Measurements from ENCODE around the gene AVPR2.

DNA sequence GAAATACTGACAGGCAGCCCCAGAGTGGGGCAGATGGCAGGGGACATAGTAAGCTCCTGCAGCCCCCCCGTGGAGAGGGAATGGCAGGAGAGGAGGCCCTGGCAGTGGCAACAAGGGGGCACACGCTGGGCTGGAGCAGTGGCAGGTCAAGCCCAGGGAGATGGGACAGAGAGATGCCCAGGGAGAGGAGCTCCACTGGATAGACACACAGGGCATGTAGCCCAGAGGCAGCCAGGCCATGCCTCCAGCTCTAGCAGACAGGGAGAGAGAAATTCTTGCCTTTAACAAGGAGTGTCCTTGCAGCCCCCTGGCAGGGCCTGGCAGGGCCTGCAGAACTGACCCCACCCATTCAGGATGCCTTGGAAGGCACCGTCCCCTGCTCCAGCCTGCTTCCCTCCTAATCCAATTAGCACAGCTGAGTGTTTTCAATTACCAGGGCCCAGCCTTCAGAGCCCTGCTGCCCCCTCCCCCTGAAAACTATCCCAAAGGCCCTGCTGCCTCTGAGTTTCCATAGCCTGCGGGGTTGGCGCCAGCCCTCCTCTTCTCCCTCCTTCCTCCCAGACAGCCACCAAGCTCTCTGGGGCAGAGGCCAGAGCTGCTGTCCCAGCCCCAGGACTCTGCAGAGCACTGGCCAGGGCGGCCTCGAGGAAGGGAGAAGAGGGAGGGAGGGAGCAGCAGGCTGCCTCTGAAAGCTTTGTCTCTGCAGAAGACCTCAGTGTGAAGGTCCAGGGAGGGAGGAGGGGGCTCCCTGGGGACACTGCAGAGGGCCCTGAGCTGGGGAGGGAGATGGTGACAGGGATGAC, 31.0 kb upstream of the AVPR2 start:
- TF ChIP-seq POLR2AphosphoS5 (IDR thresholded peaks at IDR 0.05; ENCODE audit: low read depth, low read length) (no peak), SIN3A (IDR thresholded peaks at IDR 0.05; ENCODE audit: borderline replicate concordance, insufficient read depth, low read length) (no peak), TAF1 (IDR thresholded peaks at IDR 0.05; ENCODE audit: borderline replicate concordance, insufficient read depth, low read length) (no peak)
- TF ChIP-seq, protein P1, sequence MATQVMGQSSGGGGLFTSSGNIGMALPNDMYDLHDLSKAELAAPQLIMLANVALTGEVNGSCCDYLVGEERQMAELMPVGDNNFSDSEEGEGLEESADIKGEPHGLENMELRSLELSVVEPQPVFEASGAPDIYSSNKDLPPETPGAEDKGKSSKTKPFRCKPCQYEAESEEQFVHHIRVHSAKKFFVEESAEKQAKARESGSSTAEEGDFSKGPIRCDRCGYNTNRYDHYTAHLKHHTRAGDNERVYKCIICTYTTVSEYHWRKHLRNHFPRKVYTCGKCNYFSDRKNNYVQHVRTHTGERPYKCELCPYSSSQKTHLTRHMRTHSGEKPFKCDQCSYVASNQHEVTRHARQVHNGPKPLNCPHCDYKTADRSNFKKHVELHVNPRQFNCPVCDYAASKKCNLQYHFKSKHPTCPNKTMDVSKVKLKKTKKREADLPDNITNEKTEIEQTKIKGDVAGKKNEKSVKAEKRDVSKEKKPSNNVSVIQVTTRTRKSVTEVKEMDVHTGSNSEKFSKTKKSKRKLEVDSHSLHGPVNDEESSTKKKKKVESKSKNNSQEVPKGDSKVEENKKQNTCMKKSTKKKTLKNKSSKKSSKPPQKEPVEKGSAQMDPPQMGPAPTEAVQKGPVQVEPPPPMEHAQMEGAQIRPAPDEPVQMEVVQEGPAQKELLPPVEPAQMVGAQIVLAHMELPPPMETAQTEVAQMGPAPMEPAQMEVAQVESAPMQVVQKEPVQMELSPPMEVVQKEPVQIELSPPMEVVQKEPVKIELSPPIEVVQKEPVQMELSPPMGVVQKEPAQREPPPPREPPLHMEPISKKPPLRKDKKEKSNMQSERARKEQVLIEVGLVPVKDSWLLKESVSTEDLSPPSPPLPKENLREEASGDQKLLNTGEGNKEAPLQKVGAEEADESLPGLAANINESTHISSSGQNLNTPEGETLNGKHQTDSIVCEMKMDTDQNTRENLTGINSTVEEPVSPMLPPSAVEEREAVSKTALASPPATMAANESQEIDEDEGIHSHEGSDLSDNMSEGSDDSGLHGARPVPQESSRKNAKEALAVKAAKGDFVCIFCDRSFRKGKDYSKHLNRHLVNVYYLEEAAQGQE (IDR thresholded peaks at IDR 0.05; ENCODE audit: insufficient read depth in 1 of 2, low read depth in 2 of 2, low read length in 2 of 2) = no peak; a peak in 1 of 4 replicates
